ENCODE results near the gene KPTN. TPM values are rescaled to one million over a fixed set of nuclear protein-coding genes. Genes with fewer than 3 reads are reported as not detected.
"Not testable (repeated sequence)": the region's sequence is repeated elsewhere in the genome, so short reads cannot be mapped to it uniquely, and the experiment has no call there.

KPTN gene
- polyA plus RNA-seq, 1 donor: 8.3 TPM

DNA sequence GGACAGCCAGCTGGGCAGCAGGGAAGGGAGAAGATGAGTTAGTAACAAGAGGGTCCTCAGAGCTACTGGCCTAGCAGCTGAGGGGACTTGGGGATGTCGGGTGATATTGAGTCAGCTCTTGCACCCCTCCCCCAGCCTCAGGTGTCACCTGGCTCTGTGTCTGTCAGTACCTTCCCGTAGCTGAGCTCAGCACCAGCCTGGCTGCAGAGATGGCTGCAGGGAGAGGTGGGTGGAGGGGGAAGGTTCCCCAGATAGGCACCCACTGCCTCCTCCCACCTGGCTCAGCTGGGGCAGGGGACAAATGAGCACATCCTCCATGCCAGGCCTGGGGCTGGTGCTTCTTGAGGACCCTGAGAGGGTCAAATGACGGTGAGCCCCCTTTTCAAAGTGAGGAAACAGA is 6.8 kb upstream of the KPTN start:
- no peak for DNase-seq

DNA sequence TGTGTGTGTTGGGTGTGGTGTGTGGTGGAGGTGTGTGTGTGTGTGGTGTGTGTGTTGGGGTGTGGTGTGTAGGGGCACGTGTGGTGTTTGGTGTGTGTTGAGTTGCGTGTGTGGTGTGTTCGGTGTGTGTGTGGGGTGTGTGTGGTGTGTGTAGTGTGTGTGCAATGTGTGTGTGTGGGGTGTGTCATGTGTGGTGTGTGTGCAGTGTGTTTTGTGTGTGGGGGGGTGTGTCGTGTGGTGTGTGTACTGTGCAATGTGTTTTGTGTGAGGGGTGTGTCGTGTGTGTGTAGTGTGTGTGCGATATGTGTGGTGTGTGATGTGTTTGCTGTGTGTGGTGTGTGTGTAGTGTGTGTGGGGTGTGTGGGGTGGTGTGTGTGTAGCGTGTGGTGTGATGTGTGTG is 6.0 kb upstream of the KPTN start:
- no peak for DNase-seq

DNA sequence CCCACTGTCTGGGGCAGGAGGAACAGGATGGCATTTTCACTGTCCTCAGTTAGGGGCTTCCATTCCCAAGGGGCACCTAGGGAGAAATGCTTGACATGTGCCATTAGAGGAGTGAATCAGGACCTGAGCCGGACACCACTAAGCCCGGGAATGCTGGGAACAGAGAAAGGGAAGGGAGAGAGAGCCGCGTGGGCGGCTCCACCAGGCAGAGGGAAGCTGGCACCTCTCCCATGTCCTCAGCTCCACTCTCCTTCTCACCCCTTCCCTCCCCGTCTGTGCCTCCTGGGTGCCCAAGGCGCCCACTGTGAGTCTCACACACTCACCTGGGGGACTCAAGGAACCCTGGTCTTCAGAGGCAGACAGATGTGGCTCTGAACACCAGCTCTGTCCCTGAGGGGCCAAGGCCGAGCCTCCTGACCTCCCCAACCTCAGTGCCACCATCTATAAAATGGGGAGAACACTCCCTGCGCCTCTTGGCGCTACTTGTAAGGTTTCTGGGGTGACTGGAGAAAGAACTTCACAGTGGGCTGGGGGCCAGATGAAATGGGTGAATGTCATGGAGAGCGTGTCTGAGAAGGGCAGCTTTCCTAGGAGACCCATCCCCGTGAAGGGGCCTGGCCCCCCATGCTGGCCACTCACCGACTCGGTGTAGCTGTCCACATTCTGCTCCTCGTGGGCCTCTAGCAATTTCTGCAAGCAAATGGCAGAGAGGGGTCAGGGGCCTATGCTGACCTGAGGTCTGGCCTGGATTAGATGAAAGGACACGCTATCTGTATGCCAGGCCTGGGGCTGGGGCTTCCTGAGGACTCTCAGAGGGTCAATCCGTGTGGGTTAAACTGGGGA is 5.3 kb upstream of the KPTN start:
- DNase-seq: no peak

DNA sequence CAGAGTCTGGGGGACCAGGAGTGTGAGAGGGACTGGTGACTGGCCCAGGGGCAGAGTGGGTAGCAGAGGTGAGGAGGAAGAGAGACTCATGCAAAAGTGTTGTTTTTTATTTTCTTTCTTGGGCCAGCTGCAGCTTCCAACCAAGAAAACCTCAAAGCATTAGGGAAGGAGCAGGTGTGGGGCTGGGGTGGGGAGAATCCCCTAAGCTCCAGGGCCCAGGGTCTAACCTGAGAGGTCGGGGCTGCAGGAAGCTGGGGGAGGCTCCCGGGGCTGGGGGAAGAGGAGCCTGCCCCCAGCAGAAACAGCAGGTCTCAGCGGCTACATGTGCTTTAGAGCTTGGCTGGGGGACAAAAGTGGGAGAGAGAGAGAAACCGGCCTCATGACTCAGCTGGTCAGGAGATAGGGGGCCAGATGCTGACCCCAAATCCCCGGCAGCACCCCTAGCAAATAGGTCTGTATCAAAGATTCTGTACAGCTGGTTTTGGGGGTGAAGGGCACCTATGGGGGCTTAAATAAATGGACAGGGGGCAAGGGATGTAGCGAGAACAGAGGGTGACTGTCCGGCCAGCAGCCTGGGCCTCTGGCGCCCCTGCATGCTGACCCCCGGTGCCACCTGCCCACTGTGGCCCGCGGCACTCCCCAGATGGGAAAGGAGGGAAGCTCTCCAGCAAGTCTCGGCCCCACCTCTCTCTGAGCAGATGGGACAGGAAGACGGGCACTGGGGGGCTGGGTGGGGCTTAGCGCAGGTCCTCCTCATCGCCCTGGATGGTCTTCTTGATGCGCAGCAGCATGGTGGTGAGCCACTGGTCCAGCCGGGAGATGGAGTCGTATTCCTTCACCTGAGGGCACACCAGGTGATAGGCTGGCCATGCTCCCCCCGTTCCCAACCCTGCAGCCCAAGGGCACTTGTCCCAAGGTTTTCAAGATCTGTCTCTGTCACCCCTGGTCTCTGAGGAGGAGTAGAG is 3.8 kb upstream of the KPTN start:
- no peak for DNase-seq

DNA sequence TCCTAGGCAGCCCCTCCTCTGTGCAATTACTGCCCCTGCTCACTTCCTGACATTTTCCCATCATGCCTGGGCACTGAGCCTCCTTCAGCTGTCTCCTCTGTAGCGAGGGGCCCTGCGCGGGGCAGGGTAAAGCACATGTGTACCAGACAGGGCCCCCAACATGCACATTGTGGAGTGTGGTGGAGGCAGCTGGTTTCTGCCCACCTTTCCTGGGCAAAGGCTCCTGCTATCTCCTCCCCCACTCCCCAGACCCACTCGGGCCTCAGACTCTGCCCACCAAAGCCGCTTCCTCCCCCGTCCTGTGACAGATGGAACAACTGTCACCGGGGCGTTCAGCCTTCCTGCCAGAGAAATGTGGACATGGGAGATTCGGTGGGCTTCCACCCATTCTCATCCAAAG is 2.9 kb upstream of the KPTN start:
- DNase-seq: no peak

DNA sequence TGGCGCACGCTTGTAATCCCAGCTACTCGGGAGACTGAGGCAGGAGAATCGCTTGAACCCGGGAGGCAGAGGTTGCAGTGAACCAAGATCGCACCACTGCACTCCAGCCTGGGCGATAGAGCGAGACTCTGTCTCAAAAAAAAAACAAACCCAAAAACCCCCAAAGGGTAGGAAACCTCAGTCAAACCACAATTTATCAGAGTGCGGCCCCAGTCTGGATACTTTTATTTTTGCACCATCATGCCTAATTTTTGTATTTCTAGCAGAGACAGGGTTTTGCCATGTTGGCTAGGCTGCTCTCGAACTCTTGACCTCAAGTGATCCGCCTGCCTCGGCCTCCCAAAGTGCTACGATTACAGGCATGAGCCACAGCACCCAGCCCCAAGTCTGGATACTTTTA is 2.2 kb upstream of the KPTN start:
- not testable (repeated sequence) for DNase-seq

DNA sequence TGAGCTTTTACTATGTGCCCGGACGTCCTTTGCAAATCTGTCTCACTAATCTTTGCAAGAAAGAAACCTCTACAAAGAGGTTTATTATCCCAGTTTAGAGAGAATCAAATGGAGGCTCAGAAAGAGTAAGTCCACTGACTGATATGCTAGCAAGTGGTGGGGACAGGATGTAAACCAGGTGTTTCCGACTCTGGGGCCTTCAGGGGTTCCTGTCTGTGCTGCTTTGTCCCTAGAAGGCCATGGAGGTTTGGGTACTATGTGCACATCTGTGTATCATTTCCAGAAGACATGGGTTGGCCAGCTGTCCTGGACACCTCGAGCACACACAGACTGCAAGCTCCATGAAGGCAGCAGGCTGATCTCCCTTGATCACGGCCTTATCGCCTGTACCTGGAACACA is 1.2 kb upstream of the KPTN start:
- DNase-seq: no peak

DNA sequence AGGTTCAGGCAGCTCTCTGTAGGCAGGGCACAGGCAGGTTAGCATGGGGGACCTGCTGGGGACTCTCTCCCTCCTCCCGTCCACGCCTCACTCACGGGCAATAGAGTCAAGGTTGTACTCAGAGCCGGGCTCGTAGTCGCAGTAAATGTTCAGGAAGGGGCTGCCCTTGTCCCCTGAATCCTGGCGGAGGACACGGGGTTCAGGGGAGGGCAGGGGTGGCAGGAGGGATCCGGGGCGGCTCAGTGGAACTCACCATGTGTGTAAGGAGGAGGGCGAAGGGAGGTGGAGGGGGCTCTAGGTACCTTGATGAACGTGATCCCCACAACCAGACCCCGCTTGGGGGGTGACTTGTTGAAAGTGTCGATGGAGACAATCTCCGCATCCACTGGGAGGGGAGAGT is 819 bp downstream of the KPTN start:
- no peak for DNase-seq

DNA sequence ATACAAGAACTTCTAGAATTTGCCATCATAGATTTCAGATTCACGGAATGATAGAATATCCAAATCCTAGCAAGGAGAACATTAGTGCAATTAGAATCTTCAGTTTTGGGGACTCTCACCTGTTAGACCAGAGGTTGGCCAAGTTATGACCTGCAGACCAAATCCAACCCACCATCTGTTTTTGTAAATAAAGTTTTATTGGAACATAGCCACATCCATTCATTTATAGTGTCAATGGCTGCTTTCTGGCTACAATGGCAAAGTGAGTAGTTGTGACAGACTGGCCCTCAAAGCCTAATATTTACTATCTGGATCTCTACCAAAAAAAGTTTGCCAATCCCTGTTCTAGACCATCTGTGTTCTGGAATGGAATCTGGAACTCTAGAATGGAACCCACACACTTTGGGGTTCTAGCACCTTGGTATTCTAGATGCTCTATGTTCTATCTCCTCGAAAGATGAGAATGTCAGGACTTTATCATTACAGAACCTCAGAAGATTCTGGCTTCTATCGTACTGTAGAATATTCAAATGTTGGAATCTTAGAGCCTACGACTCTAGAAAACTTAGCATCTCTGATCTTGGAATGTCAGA is 2.5 kb downstream of the KPTN start:
- DNase-seq: no peak

DNA sequence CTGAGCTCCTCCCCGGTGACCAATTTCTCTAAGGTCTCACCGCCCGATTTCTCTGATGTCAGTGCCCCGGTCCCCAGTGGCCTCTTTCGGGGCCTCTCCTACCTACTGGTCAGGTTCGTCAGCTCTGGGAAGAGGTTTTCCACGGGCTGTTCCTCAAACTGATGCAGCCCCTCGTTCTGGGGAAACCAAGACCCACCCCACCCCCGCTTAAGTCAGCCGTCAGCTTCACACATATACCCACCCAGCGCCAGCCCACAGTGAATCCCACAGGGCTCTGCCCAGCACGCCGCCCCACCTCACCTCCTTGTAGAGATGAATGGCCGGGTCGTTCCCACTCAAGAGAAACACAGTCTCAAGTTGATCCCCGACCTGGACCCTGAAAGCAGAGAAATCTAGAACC is 3.4 kb downstream of the KPTN start:
- no peak for DNase-seq

DNA sequence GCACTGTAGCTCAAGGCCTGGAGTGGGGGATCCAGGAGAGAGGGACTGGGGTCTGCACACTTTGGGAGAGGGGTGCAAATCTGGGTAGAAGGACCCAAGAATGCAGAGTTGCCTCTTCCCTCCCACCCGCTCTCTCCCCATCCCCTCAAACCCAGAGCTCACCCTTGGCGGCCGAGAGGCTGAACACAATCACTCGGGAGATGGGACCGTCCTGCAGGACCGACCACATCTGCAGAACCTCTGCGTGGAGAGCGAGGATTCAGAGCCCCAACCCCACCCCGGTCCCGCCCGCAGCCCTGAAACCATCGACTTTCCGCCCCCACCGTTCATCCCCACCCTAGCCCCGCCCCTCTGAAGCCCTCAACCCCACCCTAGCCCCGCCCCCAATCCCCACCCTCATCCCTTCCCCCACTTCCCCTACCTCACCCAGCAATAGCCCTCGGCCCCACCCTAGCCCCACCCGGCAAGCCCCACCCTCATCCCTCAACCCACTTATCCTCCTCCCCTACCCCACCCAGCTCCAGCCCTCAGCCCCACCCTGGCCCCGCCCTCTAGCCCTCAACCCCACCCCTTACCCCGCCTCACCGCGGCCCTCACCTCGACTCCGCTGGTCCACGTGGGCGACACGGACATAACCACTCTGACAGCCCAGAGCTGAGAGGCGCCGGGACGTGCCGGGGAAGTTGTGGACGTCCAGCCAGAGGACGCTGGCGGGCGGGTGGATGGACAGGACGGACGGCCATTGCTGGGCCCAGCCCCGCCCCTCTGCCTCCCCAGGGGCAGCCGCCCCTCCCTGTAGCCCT is 4.1 kb downstream of the KPTN start:
- DNase-seq: no peak

DNA sequence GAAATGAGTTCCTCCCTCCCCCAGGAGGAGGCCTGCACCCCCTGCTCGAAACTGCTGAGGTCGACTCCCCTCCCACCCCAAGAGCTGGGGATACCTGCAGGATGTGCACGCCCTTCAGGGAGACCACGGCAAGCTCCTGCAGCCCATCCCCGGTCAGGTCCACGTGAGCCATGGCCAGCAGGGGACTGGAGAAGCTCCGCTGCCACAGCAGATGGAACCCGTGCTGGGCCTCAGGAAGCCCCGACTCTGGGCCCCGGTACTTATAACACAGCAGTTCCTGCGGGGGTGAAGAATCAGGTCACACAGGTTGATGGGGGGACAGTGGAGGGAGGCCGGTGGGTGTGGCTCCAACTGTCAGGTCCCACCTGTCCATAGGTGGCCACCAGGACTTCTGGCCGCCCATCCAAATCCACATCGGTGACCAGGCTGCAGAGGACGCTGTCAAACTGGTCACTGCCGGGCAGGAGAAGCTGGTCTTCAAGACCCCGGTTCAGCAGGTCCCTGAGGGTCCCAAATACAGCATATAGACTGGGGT is 7.5 kb downstream of the KPTN start:
- DNase-seq: no peak

DNA sequence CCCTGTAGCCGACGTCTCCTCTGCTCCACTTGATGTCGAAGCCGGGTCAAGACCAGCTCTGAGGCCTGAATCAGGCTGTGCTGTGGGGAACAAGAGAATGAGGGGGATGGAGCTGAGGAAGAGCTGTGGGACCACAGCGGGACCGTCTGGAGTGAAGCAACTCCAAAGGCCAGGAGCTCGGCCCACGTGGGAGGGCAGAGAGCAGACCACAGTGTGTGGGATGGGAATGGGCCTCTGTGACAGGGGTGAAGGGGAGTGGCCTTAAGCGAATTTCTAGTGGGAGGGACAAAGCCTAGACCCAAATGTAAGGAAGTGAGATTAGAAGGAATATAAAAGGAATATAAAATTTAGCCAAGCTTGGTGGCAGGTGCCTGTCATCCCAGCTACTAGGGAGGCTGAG is 8.6 kb downstream of the KPTN start:
- DNase-seq: no peak

DNA sequence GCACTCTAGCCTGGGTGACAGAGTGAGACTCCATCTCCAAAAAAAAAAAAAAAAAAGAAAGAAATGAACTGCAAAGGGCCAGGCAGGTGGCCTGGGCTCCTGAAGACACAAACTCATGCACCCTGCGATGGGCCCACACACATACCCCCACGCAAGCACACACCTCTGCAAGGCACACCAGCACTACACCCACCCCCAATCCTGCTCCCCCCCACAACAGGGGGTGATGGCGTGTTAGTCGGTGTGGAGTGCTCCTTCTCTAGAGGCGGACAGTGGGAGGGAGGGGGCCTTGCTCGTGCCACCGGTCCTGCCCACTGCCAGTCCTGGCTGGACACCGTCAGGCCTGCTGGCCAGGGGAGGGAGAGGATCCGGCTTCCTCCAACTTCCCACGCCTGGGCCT is 10.7 kb downstream of the KPTN start:
- DNase-seq: no peak

DNA sequence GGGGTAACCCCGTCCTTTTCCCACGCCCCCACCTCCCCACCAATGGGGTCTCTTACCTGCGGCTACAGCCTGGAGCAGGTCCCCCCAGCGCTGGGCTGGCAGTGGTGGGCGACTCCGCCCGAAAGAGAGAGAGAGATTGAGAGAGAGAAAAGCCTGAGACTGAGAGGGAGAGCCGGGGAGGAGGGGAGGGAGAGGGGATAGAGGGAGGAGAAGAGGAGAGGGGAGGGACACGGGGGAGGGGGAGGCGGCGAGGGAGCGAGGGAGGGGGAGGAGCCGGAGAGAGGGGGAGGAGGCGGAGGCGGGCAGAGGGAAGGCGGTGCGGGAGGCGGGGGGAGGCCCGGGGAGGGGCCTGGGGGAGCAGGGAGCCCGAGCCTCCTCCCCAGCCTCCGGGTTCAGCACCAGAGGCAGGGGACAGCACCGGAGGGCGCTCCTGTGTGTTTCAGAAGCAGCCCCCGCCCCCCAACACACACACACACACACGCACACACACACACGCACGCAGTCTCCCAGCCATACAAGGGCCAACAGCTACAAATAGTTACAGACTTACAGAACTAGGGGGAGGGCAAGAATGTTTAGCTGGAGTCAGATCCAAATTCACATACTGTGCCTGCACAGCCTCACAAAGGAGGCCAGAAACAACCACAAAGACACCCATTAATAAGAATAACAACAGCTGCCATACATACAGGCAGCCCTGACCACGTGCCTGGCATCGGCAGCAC is 12.1 kb downstream of the KPTN start, which contains the start of gene SLC8A2:
Gene SLC8A2, minus strand, starts transcription at position 161 of the 725 bp plus-strand sequence. CDS start 5,490 bp downstream, outside the sequence.
- DNase-seq: peak; percentile 84

DNA sequence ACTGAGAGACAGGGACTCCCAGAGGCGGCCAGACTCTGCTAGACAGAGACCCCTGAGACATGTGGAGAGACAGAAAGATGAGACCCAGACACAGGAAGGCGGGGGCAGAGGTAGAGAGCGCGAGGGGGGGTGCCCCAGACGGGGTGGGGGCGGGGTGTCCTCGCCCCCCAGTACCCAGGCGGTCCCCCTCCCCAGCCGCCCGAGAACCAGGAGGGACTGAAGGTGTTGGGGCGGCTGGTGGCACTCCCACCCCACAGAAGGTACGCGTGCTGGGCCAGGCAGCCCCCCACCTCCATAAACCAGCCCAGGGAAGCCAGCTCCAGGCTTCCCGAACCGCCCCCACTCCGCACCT is 12.7 kb downstream of the KPTN start:
- DNase-seq: no peak

DNA sequence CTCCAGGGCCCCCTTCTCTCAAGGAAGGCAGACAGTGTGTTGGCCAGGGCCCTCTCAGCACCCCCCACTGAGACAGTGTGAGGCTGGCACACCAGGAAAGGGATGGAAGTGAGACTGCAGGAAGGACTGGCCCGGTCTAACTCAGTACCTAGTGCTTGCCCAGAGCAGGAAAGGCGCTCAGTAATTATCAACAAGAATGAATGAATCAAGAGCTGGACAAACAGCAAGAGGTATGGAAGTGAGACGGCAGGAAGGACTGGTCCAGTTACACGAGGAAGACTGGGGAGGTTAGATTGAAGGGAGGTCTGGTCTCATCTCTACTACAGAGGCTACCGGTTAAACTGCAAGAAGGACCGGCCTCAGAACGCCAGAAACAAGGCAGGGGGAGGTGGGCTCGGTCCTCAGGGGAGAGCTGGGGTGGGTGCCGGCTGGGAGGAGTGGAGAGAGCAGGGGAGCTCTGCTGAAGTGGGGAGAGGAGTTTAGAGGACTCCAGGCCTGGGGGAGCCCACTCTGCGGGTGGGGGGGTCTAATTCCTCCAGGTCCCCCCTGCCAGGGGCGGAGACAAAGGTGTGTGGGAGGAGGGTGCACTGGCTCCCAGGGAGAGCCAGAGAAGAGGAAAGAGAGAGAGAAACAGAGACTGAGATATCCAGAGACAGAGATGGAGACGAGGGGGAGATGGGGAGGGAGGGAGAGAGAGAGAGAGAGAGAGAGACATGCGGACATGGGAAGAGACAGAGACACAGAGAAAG is 13.4 kb downstream of the KPTN start:
- no peak for DNase-seq

DNA sequence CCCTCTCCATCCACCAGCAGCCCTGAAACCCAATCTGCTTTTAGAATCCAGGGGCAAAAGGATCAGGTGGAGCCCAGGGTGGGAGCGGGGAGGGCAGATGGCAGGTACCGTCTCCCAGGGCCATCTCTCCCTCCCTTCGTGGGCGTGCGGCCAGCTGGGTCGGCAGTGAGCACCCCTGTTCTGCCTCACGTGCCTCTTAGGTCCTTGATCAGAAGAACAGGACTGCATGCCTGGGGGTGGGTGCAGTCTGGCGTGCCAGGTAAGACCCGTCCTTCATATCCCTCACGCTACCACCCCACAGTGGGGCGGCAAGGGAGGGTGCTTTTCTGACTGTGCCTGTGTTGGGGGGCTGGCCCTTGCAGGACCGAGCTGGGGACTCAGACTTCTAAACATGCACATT is 14.3 kb downstream of the KPTN start:
- DNase-seq: no peak

DNA sequence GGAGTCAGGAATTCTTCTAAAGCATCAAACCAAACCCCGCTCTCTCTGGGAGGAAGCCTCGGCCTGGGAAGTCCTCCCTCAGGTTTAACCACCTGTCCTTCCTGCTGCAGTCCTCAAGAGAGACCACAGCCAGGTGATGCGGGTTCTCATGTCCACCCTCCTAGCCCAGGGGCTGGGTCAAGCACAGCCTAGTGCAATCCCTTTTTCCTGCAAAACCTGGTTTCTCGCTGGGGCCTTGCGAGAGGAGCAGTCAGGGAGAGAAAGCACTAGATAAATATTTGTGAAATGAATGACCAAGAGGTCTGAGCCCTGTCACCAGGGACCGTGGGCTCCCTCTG is 14.7 kb downstream of the KPTN start:
- no peak for DNase-seq

DNA sequence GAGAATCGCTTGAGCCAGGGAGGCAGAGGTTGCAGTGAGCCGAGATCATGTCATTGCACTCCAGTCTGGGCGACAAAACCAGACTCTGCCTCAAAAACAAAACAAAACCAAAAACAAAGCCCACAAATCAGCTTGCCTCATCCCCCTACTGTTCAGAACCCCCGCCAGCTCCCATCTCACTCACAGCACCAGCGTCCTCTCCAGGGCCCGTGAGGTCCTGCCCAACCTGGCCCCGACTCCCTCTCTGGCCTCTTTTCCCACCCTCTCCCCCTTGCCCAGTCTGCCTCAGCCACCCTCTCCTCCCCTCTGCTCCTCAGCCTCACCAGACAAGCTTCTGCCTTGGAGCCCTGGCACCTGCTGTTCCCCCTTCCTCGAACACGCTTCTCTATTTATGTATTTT is 16.1 kb downstream of the KPTN start:
- DNase-seq: no peak

DNA sequence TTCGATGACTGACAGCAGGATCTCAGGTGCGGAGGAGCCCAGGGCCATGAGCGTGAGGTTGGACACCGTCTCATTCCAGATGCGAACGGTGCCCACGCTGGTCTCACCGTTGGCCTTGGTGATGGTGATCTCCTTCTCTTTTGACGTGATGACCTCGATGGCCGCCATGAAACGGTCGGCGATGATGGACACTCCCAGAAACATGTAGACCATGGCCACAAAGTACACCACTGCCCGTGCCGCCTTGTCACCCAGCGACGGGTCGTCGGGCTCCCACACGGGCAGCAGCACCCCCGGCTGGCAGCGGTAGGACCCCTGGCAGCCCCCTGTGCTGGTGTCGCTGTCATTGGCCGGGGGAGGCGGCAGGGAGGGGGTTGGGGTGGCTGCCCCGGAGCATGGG is 18.1 kb downstream of the KPTN start:
- DNase-seq: no peak
